GM19324 (cell line): ENCODE results near the gene OR4A5.
"Not testable (repeated sequence)": the region's sequence is repeated elsewhere in the genome, so short reads cannot be mapped to it uniquely, and the experiment has no call there.

Source experiments
- ATAC-seq: cut with Tn5 transposase; IDR thresholded peaks from one replicate; pipeline ENCODE4 v1.9.1; 2021; ENCODE audit warnings: mild to moderate bottlenecking, moderate library complexity; ENCODE audit not compliant: unreplicated experiment, low FRiP score

The OR4A5 gene

GRCh38 chr11:54706532-54706931 is at the start of gene OR4A5:
TSS of gene OR4A5 (plus strand) at chr11:54706832. CDS start at chr11:54706885, 53 bp downstream.
- ATAC-seq, result not testable (repeated sequence)

GRCh38 chr11:54720094-54720493 is 13.5 kb downstream of the OR4A5 start:
- not testable (repeated sequence) for ATAC-seq
